Fibroblast of lung (primary cell): Measurements from ENCODE around the gene SLC38A10. TPM values are rescaled to one million over a fixed set of nuclear protein-coding genes. Genes with fewer than 3 reads are reported as not detected.

ENCODE experiments used
- DNase-seq, 2 donors: peaks; one replicate each; pipeline versions ENCODE4 v3.0.0 to v3.0.0-alpha.2; 2010; ENCODE audit warnings: low read depth in 2 of 2
- H2AFZ ChIP-seq: 2 replicates; pipeline ENCODE4 v1.5.1; 2012; ENCODE audit warnings: low read length, control low read depth, inconsistent platforms
- H3K27ac ChIP-seq: 2 replicates; pipeline ENCODE4 v1.5.1; 2011; ENCODE audit warnings: low read length, control low read depth; ENCODE audit not compliant: insufficient read depth
- H3K27me3 ChIP-seq: 2 replicates; pipeline ENCODE4 v1.5.1; 2011; ENCODE audit warnings: mild to moderate bottlenecking, low read length; ENCODE audit not compliant: control insufficient read depth, insufficient read depth
- H3K36me3 ChIP-seq: 2 replicates; pipeline ENCODE4 v1.5.1; 2011; ENCODE audit warnings: low read length; ENCODE audit not compliant: control insufficient read depth, insufficient read depth
- H3K4me1 ChIP-seq: 2 replicates; pipeline ENCODE4 v1.5.1; 2011; ENCODE audit warnings: low read length; ENCODE audit not compliant: control insufficient read depth, insufficient read depth; ENCODE audit errors: extremely low read depth
- H3K4me2 ChIP-seq: 2 replicates; pipeline ENCODE4 v1.5.1; 2011; ENCODE audit warnings: low read length, control low read depth; ENCODE audit not compliant: insufficient read depth; ENCODE audit errors: extremely low read depth
- H3K4me3 ChIP-seq, 4 experiments: fragments of 200-600 bp in 1 of 4; sonication (generic) in 1 of 4; replicated peaks in 1 of 4; 2 replicates each; pipeline ENCODE4 v1.5.1; 2011 to 2016; ENCODE audit warnings: low read length in 4 of 4, low read depth in 3 of 4, mild to moderate bottlenecking in 3 of 4, control low read depth in 2 of 4, inconsistent platforms in 1 of 4, mixed read lengths in 1 of 4; ENCODE audit not compliant: insufficient read depth in 1 of 4; ENCODE audit errors: control extremely low read depth in 1 of 4
- H3K79me2 ChIP-seq: 2 replicates; pipeline ENCODE4 v1.5.1; 2012; ENCODE audit warnings: mild to moderate bottlenecking, low read length, inconsistent platforms; ENCODE audit not compliant: control insufficient read depth, insufficient read depth
- H3K9ac ChIP-seq: 2 replicates; pipeline ENCODE4 v1.5.1; 2011; ENCODE audit warnings: mild to moderate bottlenecking, low read length, control low read depth; ENCODE audit not compliant: insufficient read depth
- H3K9me3 ChIP-seq: 2 replicates; pipeline ENCODE4 v1.5.1; 2012; ENCODE audit warnings: low read depth, low read length; ENCODE audit not compliant: control insufficient read depth, insufficient read depth
- H4K20me1 ChIP-seq: 2 replicates; pipeline ENCODE4 v1.5.1; 2011; ENCODE audit warnings: low read length; ENCODE audit not compliant: control insufficient read depth, insufficient read depth; ENCODE audit errors: extremely low read depth
- EZH2 ChIP-seq: IDR thresholded peaks from 2 replicates; pipeline ENCODE4 v1.5.1; 2012; ENCODE audit warnings: low read length, control low read depth, mild to moderate bottlenecking; ENCODE audit errors: missing control alignments
- polyA plus RNA-seq, 2 donors: library from polyadenylated mRNA; depleted of rRNA in 1 of 2; stranded (reverse) in 1 of 2; unstranded in 1 of 2; fragments of >200 nt; gene quantifications; 2 replicates each; pipeline ENCODE4 v1.2.1, GENCODE V29; 2011 to 2012; ENCODE audit warnings: missing spikeins in 1 of 2
- total RNA-seq: library from RNA; depleted of rRNA; stranded (reverse); fragments of >200 nt; gene quantifications from 2 replicates; pipeline ENCODE4 v1.2.1, GENCODE V29; 2014
- TF ChIP-seq, protein P1 (sequence below), 2 donors: IDR thresholded peaks in 1 of 2; conservative IDR thresholded peaks in 1 of 2; 1 replicate in 1 of 2; 2 replicates in 1 of 2; pipeline ENCODE4 v1.5.1; 2011 to 2012; ENCODE audit warnings: low read length in 2 of 2, control low read depth in 1 of 2, inconsistent platforms in 1 of 2, low read depth in 1 of 2, mild to moderate bottlenecking in 1 of 2

The SLC38A10 gene
- total and polyA plus RNA-seq, 2 donors (not counting 1 experiment from before 2014, with no cell fraction given): 23.6 to 53.2 TPM

DNA sequence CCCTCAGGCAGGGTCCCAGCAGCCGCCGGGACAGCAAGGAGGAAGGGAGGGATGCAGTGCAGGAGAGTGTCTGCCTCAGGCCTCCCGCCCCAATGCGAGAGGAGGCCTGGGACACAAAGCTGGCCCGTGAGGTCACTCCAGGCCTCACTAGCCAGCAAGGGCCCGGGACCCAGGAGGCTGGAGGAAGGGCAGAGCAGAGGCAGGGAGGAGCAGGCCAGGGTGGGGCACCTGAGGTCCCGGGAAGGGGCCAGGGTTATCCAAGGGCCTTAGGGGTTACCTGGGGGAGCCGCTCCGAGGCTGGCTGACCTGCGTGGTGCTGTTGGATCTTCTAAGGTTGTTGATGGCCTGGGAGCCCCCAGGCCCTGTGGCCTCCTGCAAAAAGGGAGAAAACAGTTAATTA is 86.5 kb downstream of the SLC38A10 start:
- Histone ChIP-seq H3K4me1 (no peaks in the 10 kb centered on the region), H3K9ac (no peak overlapping the region), H3K4me3 (no peak overlapping the region), H3K36me3 (peaks cover 3% of the 10 kb centered on the region), H2AFZ (no peak overlapping the region), H3K9me3 (no peaks in the 10 kb centered on the region), H3K79me2 (no peaks in the 10 kb centered on the region), H3K27me3 (no peaks in the 10 kb centered on the region), H3K4me2 (no peak overlapping the region), H4K20me1 (no peaks in the 10 kb centered on the region), H3K27ac (no peak overlapping the region)
- TF ChIP-seq, protein P1, sequence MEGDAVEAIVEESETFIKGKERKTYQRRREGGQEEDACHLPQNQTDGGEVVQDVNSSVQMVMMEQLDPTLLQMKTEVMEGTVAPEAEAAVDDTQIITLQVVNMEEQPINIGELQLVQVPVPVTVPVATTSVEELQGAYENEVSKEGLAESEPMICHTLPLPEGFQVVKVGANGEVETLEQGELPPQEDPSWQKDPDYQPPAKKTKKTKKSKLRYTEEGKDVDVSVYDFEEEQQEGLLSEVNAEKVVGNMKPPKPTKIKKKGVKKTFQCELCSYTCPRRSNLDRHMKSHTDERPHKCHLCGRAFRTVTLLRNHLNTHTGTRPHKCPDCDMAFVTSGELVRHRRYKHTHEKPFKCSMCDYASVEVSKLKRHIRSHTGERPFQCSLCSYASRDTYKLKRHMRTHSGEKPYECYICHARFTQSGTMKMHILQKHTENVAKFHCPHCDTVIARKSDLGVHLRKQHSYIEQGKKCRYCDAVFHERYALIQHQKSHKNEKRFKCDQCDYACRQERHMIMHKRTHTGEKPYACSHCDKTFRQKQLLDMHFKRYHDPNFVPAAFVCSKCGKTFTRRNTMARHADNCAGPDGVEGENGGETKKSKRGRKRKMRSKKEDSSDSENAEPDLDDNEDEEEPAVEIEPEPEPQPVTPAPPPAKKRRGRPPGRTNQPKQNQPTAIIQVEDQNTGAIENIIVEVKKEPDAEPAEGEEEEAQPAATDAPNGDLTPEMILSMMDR (conservative IDR thresholded peaks at IDR 0.05 in 1 of 2, IDR thresholded peaks at IDR 0.05 in 1 of 2; ENCODE audit: low read depth in 1 of 2, low read length in 2 of 2): no peak
- TF ChIP-seq EZH2: no peak
- no peak for DNase-seq

DNA sequence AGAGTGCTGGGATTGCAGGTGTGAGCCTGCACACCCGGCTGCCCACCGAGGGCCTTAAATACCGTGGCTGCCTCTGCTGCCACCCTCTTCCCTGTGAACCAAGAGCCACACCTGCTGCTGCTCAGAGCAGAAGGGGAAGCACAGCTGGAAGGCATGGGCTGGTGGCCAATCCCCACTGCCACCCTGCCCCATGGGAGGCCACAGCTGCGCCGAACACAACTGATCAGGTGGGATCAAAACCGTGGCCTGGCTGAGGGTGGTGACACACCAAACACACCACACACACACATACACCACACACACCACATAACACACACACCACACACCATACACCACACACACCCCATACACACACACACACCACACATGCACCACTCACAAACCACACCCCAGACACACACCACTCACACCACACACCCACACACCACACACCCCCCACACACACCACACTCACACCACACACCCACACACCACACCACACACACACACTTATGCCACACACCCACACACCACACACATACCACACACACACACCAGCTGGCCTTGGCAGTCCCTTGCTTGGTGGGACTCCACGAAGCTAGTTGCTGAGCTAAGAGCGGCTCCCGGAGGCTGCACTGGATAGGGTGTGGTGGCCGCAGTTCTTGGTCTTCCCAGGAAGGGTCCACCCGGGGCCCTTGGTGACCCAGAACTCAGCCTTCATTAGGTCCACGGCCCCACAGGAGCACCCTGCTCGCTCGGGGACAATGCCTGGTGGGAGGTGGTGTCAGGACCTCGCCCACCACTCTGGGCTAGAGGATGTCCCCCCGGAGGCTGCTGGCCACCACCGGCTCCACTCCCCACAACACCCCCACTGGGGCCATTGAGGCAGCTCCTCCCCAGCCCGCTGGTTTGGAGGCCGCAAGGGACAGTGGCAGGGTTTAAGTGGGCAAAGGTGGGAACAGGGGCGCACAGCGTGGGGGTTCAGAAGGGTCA is 87.2 kb downstream of the SLC38A10 start:
- H3K4me3 ChIP-seq: no peak overlapping the region
- TF ChIP-seq EZH2: no peak
- TF ChIP-seq, protein P1 (conservative IDR thresholded peaks at IDR 0.05 in 1 of 2, IDR thresholded peaks at IDR 0.05 in 1 of 2; ENCODE audit: low read depth in 1 of 2, low read length in 2 of 2): no peak
- H3K79me2 ChIP-seq: no peaks in the 10 kb centered on the region
- no peaks in the 10 kb centered on the region for H4K20me1 ChIP-seq
- no peaks in the 10 kb centered on the region for H3K9me3 ChIP-seq
- no peak overlapping the region for H3K9ac ChIP-seq
- no peaks in the 10 kb centered on the region for H3K4me1 ChIP-seq
- no peak overlapping the region for H3K27ac ChIP-seq
- H3K27me3 ChIP-seq: no peaks in the 10 kb centered on the region
- peaks cover 3% of the 10 kb centered on the region for H3K36me3 ChIP-seq
- H3K4me2 ChIP-seq: no peak overlapping the region
- no peak overlapping the region for H2AFZ ChIP-seq
- DNase-seq: no peak

DNA sequence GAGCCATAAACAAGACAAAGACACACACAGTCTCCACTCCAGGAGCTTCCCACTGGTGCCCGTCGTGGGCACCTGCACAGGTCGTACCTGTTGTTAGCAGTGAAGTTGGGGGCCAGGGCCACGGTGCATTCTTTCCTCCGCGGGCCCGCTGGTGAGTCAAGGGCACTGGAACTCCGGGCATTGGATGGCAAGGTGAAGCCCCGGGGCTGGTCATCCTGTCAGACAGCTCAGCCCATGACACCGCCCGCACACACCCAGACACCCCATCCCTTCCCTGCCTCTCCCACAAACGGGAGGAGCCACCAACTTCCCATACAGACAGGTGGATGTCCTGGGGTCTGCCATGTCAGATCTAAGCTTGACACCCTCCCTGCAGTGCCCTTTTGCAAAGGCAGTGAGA is 88.5 kb downstream of the SLC38A10 start:
- no peak for TF ChIP-seq EZH2
- TF ChIP-seq, protein P1 (conservative IDR thresholded peaks at IDR 0.05 in 1 of 2, IDR thresholded peaks at IDR 0.05 in 1 of 2; ENCODE audit: low read depth in 1 of 2, low read length in 2 of 2): no peak
- DNase-seq: no peak
- H2AFZ ChIP-seq: no peak overlapping the region
- H3K36me3 ChIP-seq: peaks cover 3% of the 10 kb centered on the region
- H3K79me2 ChIP-seq: no peaks in the 10 kb centered on the region
- no peaks in the 10 kb centered on the region for H3K4me1 ChIP-seq
- H4K20me1 ChIP-seq: no peaks in the 10 kb centered on the region
- H3K4me3 ChIP-seq: no peak overlapping the region
- no peaks in the 10 kb centered on the region for H3K9me3 ChIP-seq
- no peak overlapping the region for H3K9ac ChIP-seq
- H3K27ac ChIP-seq: no peak overlapping the region
- H3K27me3 ChIP-seq: no peaks in the 10 kb centered on the region
- H3K4me2 ChIP-seq: no peak overlapping the region
